Endodermal cell (in vitro differentiated cells): ENCODE results near the gene NEK6. TPM values are rescaled to one million over a fixed set of nuclear protein-coding genes. Genes with fewer than 3 reads are reported as not detected.

Experiments
- DNase-seq: peaks from one replicate; pipeline ENCODE4 v3.0.0-alpha.2; 2017
- H3K27ac ChIP-seq: 2 replicates; pipeline ENCODE4 v1.5.1; 2013; ENCODE audit warnings: mild to moderate bottlenecking, low read depth, low read length, moderate library complexity
- H3K27me3 ChIP-seq: 2 replicates; pipeline ENCODE4 v1.6.1; 2013; ENCODE audit warnings: mild to moderate bottlenecking, low read length, moderate library complexity; ENCODE audit not compliant: insufficient read depth, control insufficient read depth, poor library complexity, severe bottlenecking
- H3K36me3 ChIP-seq: 2 replicates; pipeline ENCODE4 v1.7.0; 2013; ENCODE audit warnings: mild to moderate bottlenecking, low read length, moderate library complexity; ENCODE audit not compliant: control insufficient read depth, insufficient read depth
- H3K4me1 ChIP-seq: one replicate; pipeline ENCODE4 v1.7.0; 2013; ENCODE audit warnings: low read length; ENCODE audit not compliant: control insufficient read depth, insufficient read depth
- H3K4me3 ChIP-seq: 2 replicates; pipeline ENCODE4 v1.5.1; 2013; ENCODE audit warnings: mild to moderate bottlenecking, low read length, moderate library complexity
- H3K9ac ChIP-seq: 2 replicates; pipeline ENCODE4 v1.6.1; 2013; ENCODE audit warnings: mild to moderate bottlenecking, low read length, moderate library complexity; ENCODE audit not compliant: poor library complexity, severe bottlenecking; ENCODE audit errors: extremely low read depth
- H3K9me3 ChIP-seq: 2 replicates; pipeline ENCODE4 v1.6.1; 2013; ENCODE audit warnings: mild to moderate bottlenecking, low read length, moderate library complexity; ENCODE audit not compliant: control insufficient read depth
- H3K27ac Mint-ChIP-seq: 2 replicates; pipeline ENCODE4 v1.8.0; 2020; ENCODE audit warnings: mixed read lengths
- H3K27me3 Mint-ChIP-seq: 2 replicates; pipeline ENCODE4 v1.8.0; 2021; ENCODE audit warnings: mild to moderate bottlenecking, mixed read lengths; ENCODE audit not compliant: insufficient read depth
- H3K36me3 Mint-ChIP-seq: 2 replicates; pipeline ENCODE4 v1.8.0; 2020; ENCODE audit warnings: low read depth, mixed read lengths
- H3K4me1 Mint-ChIP-seq: 2 replicates; pipeline ENCODE4 v1.8.0; 2020; ENCODE audit warnings: mixed read lengths
- H3K4me3 Mint-ChIP-seq: 2 replicates; pipeline ENCODE4 v1.8.0; 2020; ENCODE audit warnings: mild to moderate bottlenecking, moderate library complexity, mixed read lengths
- H3K9me3 Mint-ChIP-seq: 2 replicates; pipeline ENCODE4 v1.8.0; 2020; ENCODE audit warnings: mild to moderate bottlenecking, mixed read lengths
- WGBS, 2 experiments: methylation state at CpG; one replicate each; pipeline versions ENCODE4 v1.1.5 to v1.1.7; 2013; ENCODE audit warnings: missing lambda C conversion rate in 2 of 2, mixed read lengths in 1 of 2; ENCODE audit not compliant: insufficient coverage in 1 of 2, insufficient read length in 1 of 2; 5-methylcytosine and 5-hydroxymethylcytosine counted together
- total RNA-seq, 2 donors: library from RNA; stranded (reverse); fragmentation: NEBNext Ultra II Directional in 1 of 2; extraction: Animal tissue kit (Norgen Biotek cat#: 25700) in 1 of 2; gene quantifications; 2 replicates in 1 of 2; 3 replicates in 1 of 2; pipeline ENCODE4 v1.2.1, GENCODE V29; 2021
- TF ChIP-seq, protein P1 (sequence below): fragments of 200-600 bp; sonication (generic); conservative IDR thresholded peaks from 2 replicates; pipeline ENCODE4 v1.5.0; 2021; ENCODE audit warnings: antibody characterized with exemption, mild to moderate bottlenecking

The NEK6 gene
- total RNA-seq, 2 donors from 2014 or later = 17.1 to 32.5 TPM

DNA sequence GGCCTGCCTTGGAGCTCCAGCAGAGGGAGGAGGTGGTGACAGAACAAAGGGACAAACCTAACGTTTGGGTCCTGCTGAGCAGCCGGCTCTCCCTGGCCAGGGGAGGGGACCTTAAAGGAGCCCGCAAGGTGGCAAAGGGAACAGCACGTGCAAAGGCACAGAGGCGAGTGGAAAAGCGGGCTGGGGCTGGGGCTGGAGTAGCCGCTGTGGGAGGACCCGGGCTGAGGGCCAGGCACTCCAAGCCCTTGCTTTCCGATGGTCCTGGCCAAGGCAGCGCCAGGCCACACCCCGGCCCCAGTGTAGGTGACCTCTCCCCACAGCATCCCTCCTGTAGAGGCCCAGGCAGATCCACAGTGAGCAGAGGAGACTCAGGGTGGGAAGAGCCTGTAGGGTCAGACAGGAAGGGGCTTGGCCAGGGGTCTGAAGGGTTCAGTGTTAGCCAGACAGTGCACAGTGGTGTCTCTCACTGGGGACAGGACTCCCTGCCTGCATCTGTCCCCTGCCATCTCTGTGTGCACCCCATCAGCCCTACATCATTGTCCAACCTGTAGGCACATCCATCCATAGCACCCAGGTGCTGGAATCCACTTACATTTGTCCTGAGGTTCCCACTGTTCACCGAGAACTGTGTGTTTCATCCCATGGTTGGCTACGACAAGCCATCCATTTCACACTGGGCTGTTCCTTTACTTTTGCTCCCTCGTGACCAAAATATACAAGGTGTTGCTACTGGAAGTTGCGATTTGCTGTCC lies 77.0 kb downstream of the NEK6 start:
- H3K27me3 Mint-ChIP-seq = no peaks in the 10 kb centered on the region
- no peak overlapping the region for H3K27ac Mint-ChIP-seq
- no peak overlapping the region for H3K4me3 Mint-ChIP-seq
- Histone ChIP-seq H3K4me1 (no peaks in the 10 kb centered on the region), H3K4me3 (no peak overlapping the region), H3K9ac (no peak overlapping the region), H3K27me3 (no peaks in the 10 kb centered on the region), H3K9me3 (peaks cover 13% of the 10 kb centered on the region), H3K27ac (no peak overlapping the region), H3K36me3 (peaks cover 13% of the 10 kb centered on the region)
- 85 to 89% methylated on average over 7 to 15 of the region's 15 CpGs for WGBS, 2 experiments
- no peak for DNase-seq
- H3K4me1 Mint-ChIP-seq = no peaks in the 10 kb centered on the region
- TF ChIP-seq, protein P1, sequence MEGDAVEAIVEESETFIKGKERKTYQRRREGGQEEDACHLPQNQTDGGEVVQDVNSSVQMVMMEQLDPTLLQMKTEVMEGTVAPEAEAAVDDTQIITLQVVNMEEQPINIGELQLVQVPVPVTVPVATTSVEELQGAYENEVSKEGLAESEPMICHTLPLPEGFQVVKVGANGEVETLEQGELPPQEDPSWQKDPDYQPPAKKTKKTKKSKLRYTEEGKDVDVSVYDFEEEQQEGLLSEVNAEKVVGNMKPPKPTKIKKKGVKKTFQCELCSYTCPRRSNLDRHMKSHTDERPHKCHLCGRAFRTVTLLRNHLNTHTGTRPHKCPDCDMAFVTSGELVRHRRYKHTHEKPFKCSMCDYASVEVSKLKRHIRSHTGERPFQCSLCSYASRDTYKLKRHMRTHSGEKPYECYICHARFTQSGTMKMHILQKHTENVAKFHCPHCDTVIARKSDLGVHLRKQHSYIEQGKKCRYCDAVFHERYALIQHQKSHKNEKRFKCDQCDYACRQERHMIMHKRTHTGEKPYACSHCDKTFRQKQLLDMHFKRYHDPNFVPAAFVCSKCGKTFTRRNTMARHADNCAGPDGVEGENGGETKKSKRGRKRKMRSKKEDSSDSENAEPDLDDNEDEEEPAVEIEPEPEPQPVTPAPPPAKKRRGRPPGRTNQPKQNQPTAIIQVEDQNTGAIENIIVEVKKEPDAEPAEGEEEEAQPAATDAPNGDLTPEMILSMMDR = peak; percentile 25
- H3K9me3 Mint-ChIP-seq = peaks cover 17% of the 10 kb centered on the region
- H3K36me3 Mint-ChIP-seq = peaks cover 22% of the 10 kb centered on the region

GRCh38 chr9:124335320-124335707 lies 77.6 kb downstream of the NEK6 start:
- no peak for DNase-seq
- H3K4me1 Mint-ChIP-seq = no peaks in the 10 kb centered on the region
- Histone ChIP-seq H3K27ac (no peak overlapping the region), H3K27me3 (no peaks in the 10 kb centered on the region), H3K4me1 (no peaks in the 10 kb centered on the region), H3K4me3 (no peak overlapping the region), H3K9ac (no peak overlapping the region), H3K9me3 (peaks cover 13% of the 10 kb centered on the region), H3K36me3 (peaks cover 13% of the 10 kb centered on the region)
- H3K27me3 Mint-ChIP-seq = no peaks in the 10 kb centered on the region
- peaks cover 17% of the 10 kb centered on the region for H3K9me3 Mint-ChIP-seq
- peaks cover 22% of the 10 kb centered on the region for H3K36me3 Mint-ChIP-seq
- 88 to 92% methylated on average over 14 of the region's 14 CpGs for WGBS, 2 experiments
- H3K27ac Mint-ChIP-seq = no peak overlapping the region
- TF ChIP-seq, protein P1 = no peak
- H3K4me3 Mint-ChIP-seq = no peak overlapping the region

GRCh38 chr9:124337562-124337961 lies 79.8 kb downstream of the NEK6 start:
- no peak overlapping the region for H3K4me3 ChIP-seq
- Mint-ChIP-seq H3K36me3 (peaks cover 22% of the 10 kb centered on the region), H3K27ac (no peak overlapping the region), H3K9me3 (peaks cover 17% of the 10 kb centered on the region), H3K4me3 (no peak overlapping the region), H3K4me1 (no peaks in the 10 kb centered on the region), H3K27me3 (no peaks in the 10 kb centered on the region)
- WGBS, 2 experiments = 93 to 95% methylated on average over 3 to 5 of the region's 5 CpGs
- H3K27me3 ChIP-seq = no peaks in the 10 kb centered on the region
- H3K27ac ChIP-seq = no peak overlapping the region
- no peak overlapping the region for H3K9ac ChIP-seq
- TF ChIP-seq, protein P1 = no peak
- peaks cover 13% of the 10 kb centered on the region for H3K9me3 ChIP-seq
- DNase-seq = no peak
- peaks cover 13% of the 10 kb centered on the region for H3K36me3 ChIP-seq
- H3K4me1 ChIP-seq = no peaks in the 10 kb centered on the region
